Body of pancreas (tissue), 4 donors: ENCODE measurements around the gene GMDS.

Source experiments
- POLR2A ChIP-seq, 3 donors: fragments of 450-650 bp; IDR thresholded peaks; one replicate each; pipeline ENCODE4 v1.6.1; 2016; ENCODE audit warnings: antibody characterized with exemption in 3 of 3, mild to moderate bottlenecking in 2 of 3
- TF ChIP-seq, protein P1 (sequence below), 7 experiments: fragments of 450-650 bp in 4 of 7; fragments of 200-600 bp in 3 of 7; sonication (generic) in 3 of 7; IDR thresholded peaks; one replicate each; pipeline ENCODE4 v1.5.1; 2016 to 2019; ENCODE audit warnings: antibody characterized with exemption in 7 of 7

DNA sequence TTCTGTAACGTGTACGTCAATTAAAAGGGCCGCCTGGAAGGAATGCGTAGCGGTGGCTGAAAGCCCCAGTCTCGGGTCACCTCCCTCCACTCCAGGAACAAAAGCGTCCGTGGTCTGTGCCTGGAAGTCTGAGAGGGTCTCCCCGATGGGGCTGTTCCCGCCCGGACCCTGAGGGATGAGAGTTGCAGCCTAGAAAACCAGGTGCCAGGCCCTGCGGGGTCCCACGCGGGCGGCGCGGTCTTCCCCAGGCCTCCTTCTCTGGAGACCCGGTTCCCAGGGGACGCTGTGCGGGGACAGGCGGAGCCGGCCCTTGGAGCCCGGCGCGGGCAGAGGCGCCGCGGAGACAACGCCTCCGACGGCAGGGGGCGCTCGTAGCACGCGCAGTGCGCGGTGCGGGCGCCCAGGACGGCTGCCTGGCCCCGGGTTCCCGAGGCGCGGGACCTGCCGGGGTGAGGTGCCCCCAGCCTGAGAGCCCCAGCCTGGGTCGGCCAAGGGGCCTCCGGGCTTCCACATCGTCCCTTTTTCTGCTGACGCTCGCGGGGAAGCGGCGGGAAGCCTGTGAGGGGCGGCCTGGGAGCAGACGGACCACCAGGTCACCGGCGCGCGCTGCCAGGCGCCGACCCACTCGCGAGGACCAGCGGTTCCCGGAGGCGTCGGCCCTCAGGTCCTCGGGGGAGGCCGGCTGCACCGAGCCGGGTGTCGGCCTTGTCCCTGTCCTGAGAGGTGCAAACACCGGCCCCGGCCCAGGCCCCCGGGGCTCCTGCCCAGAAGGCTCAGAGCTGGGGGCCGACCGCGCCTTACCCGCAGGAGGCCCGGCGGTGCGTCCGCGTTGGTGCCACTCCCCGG lies 641.0 kb downstream of the GMDS start:
- TF ChIP-seq POLR2A (IDR thresholded peaks at IDR 0.05): no peak
- TF ChIP-seq, protein P1, sequence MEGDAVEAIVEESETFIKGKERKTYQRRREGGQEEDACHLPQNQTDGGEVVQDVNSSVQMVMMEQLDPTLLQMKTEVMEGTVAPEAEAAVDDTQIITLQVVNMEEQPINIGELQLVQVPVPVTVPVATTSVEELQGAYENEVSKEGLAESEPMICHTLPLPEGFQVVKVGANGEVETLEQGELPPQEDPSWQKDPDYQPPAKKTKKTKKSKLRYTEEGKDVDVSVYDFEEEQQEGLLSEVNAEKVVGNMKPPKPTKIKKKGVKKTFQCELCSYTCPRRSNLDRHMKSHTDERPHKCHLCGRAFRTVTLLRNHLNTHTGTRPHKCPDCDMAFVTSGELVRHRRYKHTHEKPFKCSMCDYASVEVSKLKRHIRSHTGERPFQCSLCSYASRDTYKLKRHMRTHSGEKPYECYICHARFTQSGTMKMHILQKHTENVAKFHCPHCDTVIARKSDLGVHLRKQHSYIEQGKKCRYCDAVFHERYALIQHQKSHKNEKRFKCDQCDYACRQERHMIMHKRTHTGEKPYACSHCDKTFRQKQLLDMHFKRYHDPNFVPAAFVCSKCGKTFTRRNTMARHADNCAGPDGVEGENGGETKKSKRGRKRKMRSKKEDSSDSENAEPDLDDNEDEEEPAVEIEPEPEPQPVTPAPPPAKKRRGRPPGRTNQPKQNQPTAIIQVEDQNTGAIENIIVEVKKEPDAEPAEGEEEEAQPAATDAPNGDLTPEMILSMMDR (IDR thresholded peaks at IDR 0.05): peak; percentile 62 to 97 (median 95)
